Measurements from ENCODE around the gene VMP1.

VMP1 gene

GRCh38 chr17:59743842-59744241, 36.4 kb downstream of the VMP1 start:
- Histone ChIP-seq H3K9me2 (replicated peaks; ENCODE audit: insufficient read depth, low read length) (no peaks in the 10 kb centered on the region), H3K9me3 (ENCODE audit: insufficient read depth, low read length) (no peaks in the 10 kb centered on the region), H3K36me3 (ENCODE audit: low read length) (peaks cover 3% of the 10 kb centered on the region), H3K9ac (ENCODE audit: low read length) (no peak overlapping the region), H4K20me1 (ENCODE audit: low read depth, low read length) (no peaks in the 10 kb centered on the region), H2AFZ (ENCODE audit: low read depth, low read length, severe bottlenecking) (no peak overlapping the region), H3F3A (ENCODE audit: insufficient read depth) (peaks cover under 1% of the 10 kb centered on the region; the same call in 1 of the 2 replicates), H3K27ac (ENCODE audit: low read depth, low read length) (no peak overlapping the region), H3K4me2 (ENCODE audit: low read depth, low read length, poor library complexity, severe bottlenecking) (no peak overlapping the region), H3K79me2 (ENCODE audit: insufficient read depth, low read length) (no peaks in the 10 kb centered on the region), H3K27me3 (ENCODE audit: low read length) (no peaks in the 10 kb centered on the region), H3K4me3 (ENCODE audit: insufficient read depth, low read length, poor library complexity, severe bottlenecking) (no peak overlapping the region)
- no peak for TF ChIP-seq EZH2phosphoT487 (conservative IDR thresholded peaks at IDR 0.05; ENCODE audit: low read length)
- TF ChIP-seq, protein P1, sequence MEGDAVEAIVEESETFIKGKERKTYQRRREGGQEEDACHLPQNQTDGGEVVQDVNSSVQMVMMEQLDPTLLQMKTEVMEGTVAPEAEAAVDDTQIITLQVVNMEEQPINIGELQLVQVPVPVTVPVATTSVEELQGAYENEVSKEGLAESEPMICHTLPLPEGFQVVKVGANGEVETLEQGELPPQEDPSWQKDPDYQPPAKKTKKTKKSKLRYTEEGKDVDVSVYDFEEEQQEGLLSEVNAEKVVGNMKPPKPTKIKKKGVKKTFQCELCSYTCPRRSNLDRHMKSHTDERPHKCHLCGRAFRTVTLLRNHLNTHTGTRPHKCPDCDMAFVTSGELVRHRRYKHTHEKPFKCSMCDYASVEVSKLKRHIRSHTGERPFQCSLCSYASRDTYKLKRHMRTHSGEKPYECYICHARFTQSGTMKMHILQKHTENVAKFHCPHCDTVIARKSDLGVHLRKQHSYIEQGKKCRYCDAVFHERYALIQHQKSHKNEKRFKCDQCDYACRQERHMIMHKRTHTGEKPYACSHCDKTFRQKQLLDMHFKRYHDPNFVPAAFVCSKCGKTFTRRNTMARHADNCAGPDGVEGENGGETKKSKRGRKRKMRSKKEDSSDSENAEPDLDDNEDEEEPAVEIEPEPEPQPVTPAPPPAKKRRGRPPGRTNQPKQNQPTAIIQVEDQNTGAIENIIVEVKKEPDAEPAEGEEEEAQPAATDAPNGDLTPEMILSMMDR (IDR thresholded peaks at IDR 0.05; ENCODE audit: insufficient read depth, low read length, poor library complexity, severe bottlenecking), result no peak

DNA sequence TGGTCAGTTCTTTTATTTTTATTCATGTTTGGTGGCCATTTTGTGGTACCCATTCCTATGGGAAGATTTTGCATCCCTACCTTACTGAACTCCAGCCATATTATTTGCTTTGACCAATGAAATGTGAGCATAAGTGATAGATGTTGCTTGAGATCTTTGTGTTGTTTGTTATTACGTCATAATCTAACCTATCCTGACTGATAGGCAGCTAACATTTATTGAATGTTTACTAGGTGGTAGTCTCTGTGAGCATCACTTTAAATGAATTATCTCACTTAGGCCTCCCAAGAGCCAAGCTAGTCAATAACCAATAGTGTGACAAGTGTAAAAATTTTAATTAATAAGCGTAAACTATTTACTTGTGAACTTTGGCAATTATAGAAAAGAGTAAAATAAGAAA, 37.6 kb downstream of the VMP1 start:
- Histone ChIP-seq H3K27ac (ENCODE audit: low read depth, low read length) (no peak overlapping the region), H3K4me2 (ENCODE audit: low read depth, low read length, poor library complexity, severe bottlenecking) (no peak overlapping the region), H3K79me2 (ENCODE audit: insufficient read depth, low read length) (no peaks in the 10 kb centered on the region), H3K27me3 (ENCODE audit: low read length) (no peaks in the 10 kb centered on the region), H3F3A (ENCODE audit: insufficient read depth) (no peaks in the 10 kb centered on the region), H3K4me3 (ENCODE audit: insufficient read depth, low read length, poor library complexity, severe bottlenecking) (no peak overlapping the region), H3K9me2 (replicated peaks; ENCODE audit: insufficient read depth, low read length) (no peaks in the 10 kb centered on the region), H4K20me1 (ENCODE audit: low read depth, low read length) (no peaks in the 10 kb centered on the region), H2AFZ (ENCODE audit: low read depth, low read length, severe bottlenecking) (no peak overlapping the region), H3K36me3 (ENCODE audit: low read length) (no peaks in the 10 kb centered on the region; the same call in 1 of the 2 replicates), H3K9me3 (ENCODE audit: insufficient read depth, low read length) (no peaks in the 10 kb centered on the region), H3K9ac (ENCODE audit: low read length) (no peak overlapping the region)
- TF ChIP-seq EZH2phosphoT487 (conservative IDR thresholded peaks at IDR 0.05; ENCODE audit: low read length), result no peak
- TF ChIP-seq, protein P1 (IDR thresholded peaks at IDR 0.05; ENCODE audit: insufficient read depth, low read length, poor library complexity, severe bottlenecking), result no peak

DNA sequence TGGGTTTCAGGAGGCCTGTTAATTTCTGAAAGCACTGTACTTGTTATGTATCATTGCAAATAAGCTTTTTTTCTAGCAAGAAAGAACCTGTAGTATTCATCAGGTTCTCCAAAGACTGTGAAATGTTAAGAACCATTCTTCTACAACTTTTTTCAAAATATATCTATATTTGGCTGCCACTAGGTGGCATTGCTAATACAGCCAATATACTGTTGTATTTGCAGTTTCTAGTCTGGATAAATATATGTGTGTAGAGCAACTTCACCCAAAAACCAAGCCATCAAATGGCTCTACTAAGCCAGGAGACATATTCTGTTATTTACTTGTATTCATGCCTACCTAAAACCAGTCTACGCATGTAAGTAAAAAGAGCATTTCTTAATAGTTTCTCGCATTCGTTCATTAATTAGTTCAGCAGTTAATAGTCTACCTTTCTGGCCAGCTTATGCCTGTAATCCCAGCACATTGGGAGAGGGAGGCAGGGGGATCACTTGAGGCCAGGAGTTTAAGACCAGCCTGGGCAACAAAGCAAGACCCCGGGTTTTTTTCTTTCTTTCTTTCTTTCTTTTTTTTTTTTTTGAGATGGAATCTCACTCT, 39.5 kb downstream of the VMP1 start:
- TF ChIP-seq EZH2phosphoT487 (conservative IDR thresholded peaks at IDR 0.05; ENCODE audit: low read length), result no peak
- TF ChIP-seq, protein P1 (IDR thresholded peaks at IDR 0.05; ENCODE audit: insufficient read depth, low read length, poor library complexity, severe bottlenecking), result peak; percentile 78
- Histone ChIP-seq H3K4me3 (ENCODE audit: insufficient read depth, low read length, poor library complexity, severe bottlenecking) (no peak overlapping the region), H3K9me3 (ENCODE audit: insufficient read depth, low read length) (no peaks in the 10 kb centered on the region), H4K20me1 (ENCODE audit: low read depth, low read length) (no peaks in the 10 kb centered on the region), H3K9ac (ENCODE audit: low read length) (no peak overlapping the region), H3K79me2 (ENCODE audit: insufficient read depth, low read length) (no peaks in the 10 kb centered on the region), H2AFZ (ENCODE audit: low read depth, low read length, severe bottlenecking) (no peak overlapping the region), H3K27ac (ENCODE audit: low read depth, low read length) (no peak overlapping the region), H3K9me2 (replicated peaks; ENCODE audit: insufficient read depth, low read length) (no peaks in the 10 kb centered on the region), H3K27me3 (ENCODE audit: low read length) (no peaks in the 10 kb centered on the region), H3F3A (ENCODE audit: insufficient read depth) (peaks cover 3% of the 10 kb centered on the region; the same call in 1 of the 2 replicates), H3K4me2 (ENCODE audit: low read depth, low read length, poor library complexity, severe bottlenecking) (no peak overlapping the region), H3K36me3 (ENCODE audit: low read length) (no peaks in the 10 kb centered on the region; the same call in 1 of the 2 replicates)
